Measurements from ENCODE around the gene COL25A1.

The COL25A1 gene

DNA sequence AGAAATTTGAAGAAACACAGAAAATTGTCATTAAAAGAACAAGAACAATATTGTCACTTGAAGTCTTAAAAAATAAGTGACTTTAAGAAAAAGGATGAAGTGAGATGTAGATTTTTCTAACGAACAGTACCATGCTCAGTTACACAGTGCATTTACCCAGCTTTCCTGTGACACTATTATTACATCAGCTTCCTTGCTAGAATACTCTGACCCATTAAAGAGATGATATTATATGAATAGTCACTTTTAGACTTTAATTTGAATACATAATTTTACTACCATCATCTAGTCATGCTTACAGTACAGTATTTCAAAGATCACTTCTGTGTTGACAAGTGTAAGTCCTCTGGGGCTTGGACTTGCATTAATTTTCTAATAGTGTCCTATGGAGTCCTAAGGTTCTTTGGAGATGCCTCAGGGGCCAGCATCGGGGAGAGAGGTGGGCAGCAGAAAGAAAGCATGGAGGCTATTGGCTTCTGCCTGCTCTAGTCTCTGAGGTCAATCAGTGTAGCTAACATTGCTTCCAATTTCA lies 10.7 kb downstream of the COL25A1 start:
- no peak for DNase-seq

DNA sequence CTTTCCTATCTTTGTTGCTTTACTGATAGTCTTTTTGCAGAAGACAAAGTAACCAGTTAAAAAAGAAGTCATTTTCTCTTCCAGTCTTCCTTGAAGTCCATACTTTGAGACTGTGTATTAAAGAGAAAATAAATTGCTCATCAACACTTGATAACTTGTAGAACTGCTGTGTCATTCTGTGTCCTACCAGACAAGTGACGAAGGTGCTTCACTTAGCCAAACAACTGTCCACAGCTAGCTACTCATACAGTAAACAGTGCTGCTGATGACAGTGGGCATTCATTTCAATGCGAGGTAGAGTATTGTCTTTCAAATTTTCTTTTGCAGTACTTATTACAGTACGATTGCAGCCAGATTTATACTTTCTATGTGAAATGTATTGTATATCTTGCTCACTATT lies 11.5 kb downstream of the COL25A1 start:
- DNase-seq = no peak

DNA sequence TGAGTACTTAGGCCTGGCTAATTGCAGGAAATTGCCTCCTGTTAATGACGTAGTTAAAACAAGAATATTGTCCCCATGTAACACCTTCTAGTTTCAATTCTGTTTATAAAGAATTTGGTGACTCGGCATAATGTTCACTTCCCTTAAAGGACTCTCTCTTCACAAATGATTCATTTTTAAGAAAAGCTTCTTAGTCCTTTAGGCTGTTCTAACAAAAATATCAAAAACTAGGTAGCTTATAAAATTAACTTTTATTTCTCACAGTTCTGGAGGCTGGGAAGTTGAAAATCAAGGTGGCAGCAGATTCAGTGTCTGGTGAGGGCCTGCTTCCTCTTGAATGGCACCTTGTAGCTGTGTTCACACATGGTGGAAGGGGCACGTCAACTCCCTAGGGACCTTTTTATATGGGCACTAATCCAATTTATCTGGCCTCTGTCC lies 23.8 kb downstream of the COL25A1 start:
- peak; percentile 20 for DNase-seq

GRCh38 chr4:109276482-109277095 lies 25.9 kb downstream of the COL25A1 start:
- DNase-seq = peak; percentile 53

GRCh38 chr4:109275066-109275745 lies 27.3 kb downstream of the COL25A1 start:
- DNase-seq = no peak

DNA sequence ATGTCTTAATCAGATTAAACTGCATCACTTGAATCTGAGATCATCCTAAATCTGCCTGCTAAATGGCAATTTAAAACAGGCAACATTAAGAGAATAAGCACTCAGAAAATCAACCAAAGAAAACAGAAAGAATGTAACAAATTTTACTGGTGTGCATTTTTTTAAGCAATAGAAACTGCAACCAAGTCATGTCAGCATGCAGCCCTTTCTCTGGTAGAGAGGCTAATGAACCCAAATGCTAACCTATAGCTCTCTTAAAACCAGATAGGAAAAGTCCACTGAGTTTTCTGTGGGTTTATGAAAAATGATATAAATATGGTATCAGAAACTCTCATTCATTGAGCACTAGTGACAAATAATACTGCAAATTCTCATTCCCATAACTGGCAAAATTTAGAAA lies 35.6 kb downstream of the COL25A1 start:
- DNase-seq = no peak

- no peak for DNase-seq
Measured at GRCh38 chr4:109266236-109266635, 36.2 kb downstream of the COL25A1 start.

DNA sequence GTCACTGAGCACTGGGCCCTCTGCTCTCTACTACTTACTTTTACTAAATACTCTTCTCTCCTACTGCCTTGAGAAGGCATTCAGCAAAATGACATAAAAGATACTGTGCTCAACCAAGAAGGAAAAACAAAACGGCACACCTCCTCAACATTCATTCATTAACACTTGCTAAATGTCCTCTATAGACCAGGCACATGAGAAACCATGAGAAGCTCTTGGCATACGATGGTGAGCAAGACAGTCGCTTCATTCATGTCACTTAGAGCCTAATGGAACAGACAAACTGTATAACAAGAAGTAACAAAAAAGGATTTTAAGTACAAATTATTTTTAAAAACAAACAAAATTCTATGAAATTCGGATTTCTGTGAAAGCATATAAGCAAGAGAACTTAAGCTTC lies 38.7 kb downstream of the COL25A1 start:
- no peak for DNase-seq

GRCh38 chr4:109256818-109257217 lies 45.6 kb downstream of the COL25A1 start:
- no peak for DNase-seq

DNA sequence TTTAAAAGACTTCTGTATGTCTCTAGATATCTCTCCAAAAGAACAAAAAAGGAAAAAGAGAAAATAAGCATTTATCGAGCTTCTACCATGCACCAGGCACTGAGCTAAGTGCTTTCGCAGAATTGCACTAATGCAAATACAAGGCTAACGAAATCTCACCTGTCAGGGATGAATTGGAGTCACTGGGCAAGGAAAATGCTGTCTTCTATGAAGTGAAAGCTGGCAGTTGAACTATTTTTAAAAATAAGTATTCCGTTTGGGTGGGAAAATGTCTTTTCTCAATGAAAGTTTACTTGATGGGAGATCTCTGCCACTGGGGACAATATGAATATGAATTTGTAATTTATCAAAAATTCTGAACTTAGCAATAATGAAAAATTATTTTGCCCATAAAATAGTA lies 47.6 kb downstream of the COL25A1 start:
- no peak for DNase-seq

GRCh38 chr4:109251396-109251795 lies 51.1 kb downstream of the COL25A1 start:
- no peak for DNase-seq

DNA sequence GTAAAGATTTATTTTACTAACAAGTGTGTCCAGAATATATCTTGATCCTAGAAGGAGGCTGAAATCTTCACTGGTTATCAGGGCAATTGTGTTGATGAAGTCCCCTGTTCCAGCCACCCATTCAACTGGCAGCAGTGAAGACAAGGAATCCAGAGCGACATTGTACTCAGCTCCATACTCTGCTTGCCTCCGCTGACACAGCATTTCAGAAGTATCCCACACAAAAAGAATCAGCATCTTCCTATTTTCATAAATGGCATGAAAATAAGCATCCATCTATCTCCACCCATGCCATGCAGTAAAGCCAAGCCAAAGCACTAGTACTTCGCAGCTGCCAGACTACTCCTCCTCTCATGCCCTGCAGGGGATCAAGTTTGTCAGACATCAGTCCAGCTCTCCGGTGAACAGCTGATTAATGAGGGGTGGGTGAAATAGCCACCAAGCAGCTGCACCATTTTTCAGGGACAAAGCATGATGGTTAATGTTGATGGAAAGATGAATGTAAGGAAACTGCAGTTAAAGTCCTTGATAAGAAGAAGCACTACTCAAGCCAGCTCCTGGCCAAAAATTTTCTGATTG lies 54.0 kb downstream of the COL25A1 start:
- no peak for DNase-seq

- no peak for DNase-seq
Measured at GRCh38 chr4:109243871-109244270, 58.6 kb downstream of the COL25A1 start.

- DNase-seq = no peak
Measured at GRCh38 chr4:109238746-109239145, 63.7 kb downstream of the COL25A1 start.

DNA sequence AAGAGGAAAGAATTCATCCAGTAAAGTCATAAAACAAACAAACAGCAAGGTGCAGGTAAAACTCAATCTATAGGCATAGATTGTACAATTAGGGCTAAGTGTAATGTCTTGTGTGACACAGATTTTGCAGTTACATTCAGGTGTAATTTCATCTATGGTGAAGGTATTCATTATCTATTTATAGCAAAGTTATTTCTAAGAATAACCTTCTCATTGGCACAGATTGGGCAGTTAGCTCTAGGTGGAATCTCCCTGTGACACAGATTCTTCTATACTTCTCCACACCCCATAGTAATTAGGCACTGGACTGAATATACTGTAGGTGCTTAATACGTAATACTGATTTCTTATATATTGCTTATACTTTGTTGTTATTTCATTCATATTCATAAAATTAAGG lies 66.8 kb downstream of the COL25A1 start:
- no peak for DNase-seq

DNA sequence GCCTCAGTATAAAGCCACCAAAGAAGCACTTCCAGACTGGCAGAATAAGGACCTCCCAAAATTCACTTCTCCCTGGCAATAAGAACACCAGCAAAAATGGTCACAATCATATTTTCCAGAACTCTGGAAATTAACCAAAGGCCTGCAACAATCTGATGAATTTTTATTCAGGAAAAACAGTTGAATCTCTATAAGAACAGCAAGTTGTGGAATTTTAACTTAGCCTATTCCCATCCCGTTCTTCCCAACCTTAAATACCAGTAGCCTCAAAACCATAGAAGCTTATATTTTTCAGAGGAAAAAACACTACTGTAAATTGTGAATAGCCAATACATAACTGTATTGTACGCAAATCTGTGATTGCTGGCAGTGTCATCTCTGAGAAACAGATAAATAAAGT lies 67.9 kb downstream of the COL25A1 start:
- no peak for DNase-seq

GRCh38 chr4:109233570-109233969 lies 68.9 kb downstream of the COL25A1 start:
- DNase-seq = no peak

- no peak for DNase-seq
Measured at GRCh38 chr4:109232681-109233080, 69.8 kb downstream of the COL25A1 start.

GRCh38 chr4:109231331-109231730 lies 71.1 kb downstream of the COL25A1 start:
- no peak for DNase-seq

DNA sequence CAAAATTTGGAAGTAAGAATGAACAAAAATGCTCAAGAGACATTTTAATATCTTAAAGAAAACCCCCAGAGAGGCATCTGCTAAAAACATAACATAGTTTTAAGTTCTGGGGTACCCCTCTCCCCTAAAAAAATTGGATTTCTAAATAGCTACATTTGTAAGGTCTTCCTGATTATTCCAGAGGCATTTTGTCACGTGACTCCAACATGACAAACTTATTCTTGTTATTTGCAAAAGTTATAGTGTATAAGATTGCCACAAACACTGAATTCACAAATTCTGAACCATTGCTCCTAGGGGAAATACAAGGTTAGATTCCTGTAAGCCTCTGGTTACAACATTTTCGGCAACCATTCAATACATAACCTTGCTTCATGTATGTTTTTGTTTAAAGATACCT lies 73.4 kb downstream of the COL25A1 start:
- no peak for DNase-seq

DNA sequence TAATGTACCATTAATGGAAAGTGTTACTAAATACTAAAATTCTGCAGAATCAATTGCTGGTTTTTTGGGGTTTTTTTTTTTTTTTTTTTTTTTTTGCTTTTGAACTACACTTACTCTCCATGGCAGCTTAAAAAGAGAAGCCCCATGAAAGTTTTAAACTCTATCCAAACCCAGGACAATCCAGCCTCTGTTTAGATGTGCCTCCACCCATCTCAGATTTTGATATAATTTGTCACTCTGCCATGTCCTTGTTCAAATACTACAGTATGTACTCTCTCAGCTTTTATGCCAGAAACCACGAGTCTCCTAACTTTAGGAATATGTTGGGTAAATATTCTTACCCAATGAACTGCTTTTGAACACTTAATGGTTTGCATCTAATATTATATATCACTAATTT lies 84.2 kb downstream of the COL25A1 start:
- no peak for DNase-seq

DNA sequence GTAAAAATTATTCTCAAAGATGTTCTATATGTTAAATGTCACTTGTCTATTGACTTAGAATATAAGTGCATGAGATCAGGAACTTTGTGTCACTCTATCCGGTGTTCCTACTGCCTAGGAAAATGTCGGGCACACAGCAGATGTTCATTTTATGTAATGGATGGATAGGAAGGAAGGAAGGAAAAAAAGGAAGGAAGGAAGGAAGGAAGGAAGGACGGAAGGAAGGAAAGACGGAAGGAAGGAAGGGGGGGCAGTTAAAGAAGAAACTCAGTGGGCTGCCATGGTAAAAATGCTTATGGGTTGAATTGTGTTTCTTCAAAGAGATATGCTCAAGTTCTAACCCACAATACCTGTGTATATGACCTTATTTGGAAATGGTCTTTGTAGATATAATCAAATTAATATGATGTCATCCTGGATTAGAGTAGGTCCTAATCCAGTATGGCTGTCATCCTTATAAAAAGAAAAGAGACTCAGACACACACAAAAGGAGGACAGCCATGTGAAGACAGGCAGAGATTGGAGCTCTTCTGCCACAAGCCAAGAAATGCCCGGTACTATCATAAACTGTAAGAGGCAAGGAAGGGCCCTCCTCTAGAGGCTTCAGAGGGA lies 86.3 kb downstream of the COL25A1 start:
- DNase-seq = no peak

- no peak for DNase-seq
Measured at GRCh38 chr4:109215506-109215905, 87.0 kb downstream of the COL25A1 start.
